Activated CD8-positive, alpha-beta memory T cell treated with anti-CD3 and anti-CD28 coated beads, Interleukin-2, amount 10 ng/mL, durations not matched to agents 7 days and 5 days (primary cell): ENCODE measurements around the gene DIS3L. TPM values are rescaled to one million over a fixed set of nuclear protein-coding genes. Genes with fewer than 3 reads are reported as not detected.
"Not testable (repeated sequence)": the region's sequence is repeated elsewhere in the genome, so short reads cannot be mapped to it uniquely, and the experiment has no call there.

Source experiments
- ATAC-seq: fragments of 150-1000 bp; cut with Tn5 transposase; one replicate; pipeline ENCODE4 v1.10.0; 2021; ENCODE audit warnings: moderate library complexity
- CTCF ChIA-PET: fragments of 350-600 bp; sonication (Branson Sonifier 250); formaldehyde crosslinking; loops from one replicate; lab custom pipeline; 2021; ENCODE audit warnings: antibody characterized with exemption; lab: Charles Lee
- DNase-seq: peaks from one replicate; pipeline ENCODE4 v3.0.0-alpha.2; 2020
- H3K27ac Mint-ChIP-seq: one replicate; pipeline ENCODE4 v1.8.0; 2021; ENCODE audit warnings: mild to moderate bottlenecking, mixed read lengths
- H3K27me3 Mint-ChIP-seq: one replicate; pipeline ENCODE4 v1.8.0; 2021; ENCODE audit warnings: mixed read lengths
- H3K36me3 Mint-ChIP-seq: one replicate; pipeline ENCODE4 v1.8.0; 2021; ENCODE audit warnings: mild to moderate bottlenecking, mixed read lengths
- H3K4me1 Mint-ChIP-seq: one replicate; pipeline ENCODE4 v1.8.0; 2021; ENCODE audit warnings: mixed read lengths
- H3K4me3 Mint-ChIP-seq: one replicate; pipeline ENCODE4 v1.8.0; 2021; ENCODE audit warnings: mild to moderate bottlenecking, moderate library complexity, mixed read lengths
- H3K9me3 Mint-ChIP-seq: one replicate; pipeline ENCODE4 v1.8.0; 2022; ENCODE audit warnings: low read depth, mixed read lengths
- total RNA-seq, 2 experiments: library from RNA; stranded (reverse); gene quantifications; one replicate each; pipeline ENCODE4 v1.2.3, GENCODE V29; 2021

DIS3L gene
- total RNA-seq, 2 experiments from 2014 or later = 20.7 to 22.9 TPM

DNA sequence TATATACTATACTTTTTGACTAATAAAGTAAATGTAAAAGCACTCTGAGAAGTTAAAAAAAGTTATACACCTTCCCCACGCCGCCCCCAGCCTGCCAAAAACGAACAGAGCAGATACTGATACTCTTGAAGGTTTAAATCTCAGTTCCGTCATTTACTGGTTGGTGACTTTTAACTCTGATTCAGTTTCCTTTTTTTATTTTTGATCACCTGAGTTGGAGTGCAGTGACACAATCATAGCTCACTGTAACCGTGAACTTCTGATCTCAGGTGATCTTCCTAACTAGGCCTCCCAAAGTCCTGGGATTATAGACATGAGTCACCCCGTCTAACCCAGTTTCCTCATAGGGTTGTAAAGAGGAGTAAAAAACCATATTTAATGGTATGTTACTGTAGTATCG lies 66.4 kb downstream of the DIS3L start:
- DNase-seq = no peak
- Mint-ChIP-seq H3K4me1 (peaks cover 12% of the 10 kb centered on the region), H3K36me3 (peaks cover 10% of the 10 kb centered on the region), H3K27ac (no peak overlapping the region), H3K9me3 (no peaks in the 10 kb centered on the region), H3K4me3 (no peak overlapping the region), H3K27me3 (no peaks in the 10 kb centered on the region)
- CTCF ChIA-PET = no interaction called here
- ATAC-seq = no peak

DNA sequence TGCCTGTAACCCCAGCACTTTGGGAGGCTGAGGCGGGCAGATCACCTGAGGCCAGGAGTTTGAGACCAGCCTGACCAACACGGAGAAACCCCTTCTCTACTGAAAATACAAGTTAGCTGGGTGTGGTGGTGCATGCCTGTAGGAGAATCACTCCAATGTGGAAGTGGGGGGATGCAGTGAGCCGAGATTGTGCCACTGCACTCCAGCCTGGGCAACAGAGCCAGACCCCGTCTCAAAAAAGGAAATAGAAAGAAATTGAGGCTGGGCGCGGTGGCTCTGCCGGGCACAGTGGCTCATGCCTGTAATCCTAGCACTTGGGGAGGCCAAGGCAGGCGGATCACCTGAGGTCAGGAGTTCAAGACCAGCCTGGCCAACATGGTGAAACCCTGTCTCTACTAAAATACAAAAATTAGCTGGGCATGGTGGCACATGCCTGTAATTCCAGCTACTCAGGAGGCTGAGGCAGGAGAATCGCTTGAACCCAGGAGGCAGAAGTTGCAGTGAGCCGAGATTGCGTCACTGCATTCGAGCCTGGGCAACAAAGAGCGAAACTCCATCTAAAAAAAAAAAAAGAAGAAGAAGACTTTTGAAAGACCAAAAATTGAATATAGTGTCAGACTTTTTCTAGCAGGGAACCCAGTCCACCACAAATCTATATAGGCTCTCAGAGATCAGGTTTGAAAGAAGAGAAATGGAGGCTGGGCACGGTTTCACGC lies 68.5 kb downstream of the DIS3L start:
- H3K4me3 Mint-ChIP-seq, DNase-seq, H3K27ac Mint-ChIP-seq, H3K36me3 Mint-ChIP-seq, H3K27me3 Mint-ChIP-seq, CTCF ChIA-PET, H3K4me1 Mint-ChIP-seq, ATAC-seq, H3K9me3 Mint-ChIP-seq: not testable (repeated sequence)

DNA sequence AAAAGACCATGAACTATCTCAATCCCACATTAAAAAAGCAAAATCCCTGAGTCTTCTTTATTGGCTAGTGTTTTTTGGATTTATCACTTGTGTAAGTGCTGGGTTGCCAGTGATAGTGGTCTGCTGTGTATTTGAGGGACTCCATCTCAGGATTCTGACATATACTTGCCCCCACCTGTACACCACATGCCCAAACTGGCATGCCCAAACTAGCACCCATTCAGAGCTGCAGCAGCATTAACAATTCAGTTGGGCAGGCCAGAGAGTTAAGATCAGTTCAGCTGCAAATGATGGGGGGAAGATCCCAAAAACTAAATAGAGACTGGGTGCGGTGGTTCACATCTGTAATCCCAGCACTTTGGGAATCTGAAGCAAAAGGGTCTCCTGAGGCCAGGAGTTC lies 69.4 kb downstream of the DIS3L start:
- H3K36me3 Mint-ChIP-seq = no peaks in the 10 kb centered on the region
- no peak overlapping the region for H3K27ac Mint-ChIP-seq
- H3K27me3 Mint-ChIP-seq = no peaks in the 10 kb centered on the region
- no peak overlapping the region for H3K4me3 Mint-ChIP-seq
- H3K4me1 Mint-ChIP-seq = no peaks in the 10 kb centered on the region
- CTCF ChIA-PET = no interaction called here
- no peak for ATAC-seq
- no peaks in the 10 kb centered on the region for H3K9me3 Mint-ChIP-seq
- DNase-seq = no peak

DNA sequence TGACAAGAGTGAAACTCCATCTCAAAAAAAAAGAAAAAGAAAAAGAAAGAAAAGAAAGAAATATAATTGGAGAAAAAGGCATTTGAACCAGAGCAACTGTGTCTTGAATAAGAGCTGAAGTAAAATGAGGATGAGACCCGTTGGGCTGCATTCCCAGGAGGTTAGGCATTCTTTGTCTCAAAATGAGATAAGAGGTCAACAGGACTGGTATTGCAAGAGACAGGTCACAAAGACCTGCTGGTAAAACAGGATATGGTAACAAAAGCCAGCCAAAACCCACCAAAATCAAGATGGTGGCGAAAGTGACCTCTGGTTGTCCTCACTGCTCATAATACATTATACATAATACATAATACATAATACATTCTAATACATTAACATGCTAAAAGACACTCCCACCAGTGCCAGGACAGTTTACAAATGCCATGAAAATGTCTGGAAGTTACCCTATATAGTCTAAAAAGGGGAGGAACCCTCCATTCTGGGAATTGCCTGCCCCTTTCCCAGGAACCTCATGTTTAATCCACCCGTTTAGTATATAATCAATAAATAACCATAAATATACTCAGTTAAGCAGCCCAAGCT lies 71.7 kb downstream of the DIS3L start:
- no peak for DNase-seq
- ATAC-seq = no peak
- Mint-ChIP-seq H3K4me1 (peaks cover 7% of the 10 kb centered on the region), H3K36me3 (no peaks in the 10 kb centered on the region), H3K27ac (no peak overlapping the region), H3K4me3 (no peak overlapping the region), H3K9me3 (no peaks in the 10 kb centered on the region), H3K27me3 (no peaks in the 10 kb centered on the region)
- CTCF ChIA-PET = no interaction called here

DNA sequence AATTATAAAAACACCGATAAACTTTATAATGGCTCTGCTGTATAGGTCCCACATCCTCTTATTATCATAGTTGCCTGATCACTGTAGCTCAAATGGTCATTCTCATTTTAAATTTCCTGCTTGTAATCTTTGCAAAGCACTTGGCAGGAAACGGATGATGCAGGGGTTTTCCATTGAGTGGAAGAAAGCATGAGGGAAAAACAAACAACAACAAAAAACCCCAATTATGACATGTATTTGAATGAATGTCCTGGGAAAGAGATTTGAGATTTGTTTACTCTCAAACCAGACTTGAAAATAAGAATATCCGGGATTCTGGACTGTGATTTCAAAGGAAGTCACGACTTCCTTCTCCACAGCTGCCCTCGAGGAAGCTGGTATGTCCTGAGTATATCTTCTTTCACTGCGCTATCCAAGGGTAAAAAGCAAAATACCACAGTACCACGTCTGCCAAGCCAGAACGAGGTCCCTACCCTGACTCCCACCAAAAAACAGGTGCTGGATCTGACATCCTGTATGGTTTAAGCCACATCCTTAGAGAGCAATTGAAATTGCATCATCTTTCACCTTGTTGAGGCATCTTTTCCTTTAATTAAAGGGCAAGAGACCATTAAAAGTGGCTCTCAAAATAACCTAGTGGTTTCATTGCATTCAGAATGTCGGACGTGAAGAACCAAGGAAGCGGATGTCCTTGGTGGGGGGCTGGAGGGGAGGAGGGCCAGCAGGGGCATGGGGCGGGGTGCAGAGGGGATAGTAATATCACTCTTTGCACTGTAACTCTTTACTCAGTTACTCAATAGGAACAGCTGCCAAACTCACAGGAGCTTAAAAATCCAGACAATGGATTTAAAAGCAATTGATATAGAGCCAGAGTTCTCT lies 76.6 kb downstream of the DIS3L start:
- Mint-ChIP-seq H3K36me3 (peaks cover 5% of the 10 kb centered on the region), H3K27ac (peak overlapping the region; percentile 83), H3K27me3 (no peaks in the 10 kb centered on the region), H3K4me3 (peak overlapping the region; percentile 53), H3K4me1 (peaks cover 19% of the 10 kb centered on the region), H3K9me3 (peaks cover 2% of the 10 kb centered on the region)
- CTCF ChIA-PET = interaction anchor here (0.9 to 2.0 kb wide), 4 partner anchors 13 to 128 kb away, joined by 3 to 15 read pairs (median 10); partner anchors contain the start of genes MAP2K1 and SNAPC5
- peak; percentile 83 for ATAC-seq
- peak; percentile 66 for DNase-seq

DNA sequence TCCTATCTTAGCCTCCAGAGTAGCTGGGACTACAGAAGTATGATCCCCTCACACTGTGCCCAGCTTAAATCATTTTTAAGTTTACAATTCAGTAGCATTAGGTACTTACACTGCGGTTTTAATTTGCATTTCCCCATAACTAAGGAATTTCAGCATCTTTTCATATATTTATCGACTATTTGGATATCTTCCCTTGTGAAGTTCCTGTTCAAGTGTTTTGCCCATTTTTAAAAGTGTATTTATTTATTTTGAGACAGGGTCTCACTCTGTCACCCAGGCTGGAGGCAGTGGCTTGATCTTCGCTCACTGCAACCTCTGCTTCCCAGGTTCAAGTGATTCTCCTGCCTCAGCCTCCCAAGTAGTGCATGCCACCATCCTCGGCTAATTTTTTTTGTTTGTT lies 80.8 kb downstream of the DIS3L start:
- no peak overlapping the region for H3K27ac Mint-ChIP-seq
- peaks cover 2% of the 10 kb centered on the region for H3K9me3 Mint-ChIP-seq
- H3K36me3 Mint-ChIP-seq = peaks cover 5% of the 10 kb centered on the region
- H3K4me1 Mint-ChIP-seq = peaks cover 20% of the 10 kb centered on the region
- no peak for DNase-seq
- CTCF ChIA-PET = interaction anchor here (1.3 kb wide), 1 partner anchor 12 kb away, joined by 4 read pairs; no protein-coding TSS in a partner anchor
- ATAC-seq = no peak
- H3K27me3 Mint-ChIP-seq = no peaks in the 10 kb centered on the region
- H3K4me3 Mint-ChIP-seq = no peak overlapping the region

DNA sequence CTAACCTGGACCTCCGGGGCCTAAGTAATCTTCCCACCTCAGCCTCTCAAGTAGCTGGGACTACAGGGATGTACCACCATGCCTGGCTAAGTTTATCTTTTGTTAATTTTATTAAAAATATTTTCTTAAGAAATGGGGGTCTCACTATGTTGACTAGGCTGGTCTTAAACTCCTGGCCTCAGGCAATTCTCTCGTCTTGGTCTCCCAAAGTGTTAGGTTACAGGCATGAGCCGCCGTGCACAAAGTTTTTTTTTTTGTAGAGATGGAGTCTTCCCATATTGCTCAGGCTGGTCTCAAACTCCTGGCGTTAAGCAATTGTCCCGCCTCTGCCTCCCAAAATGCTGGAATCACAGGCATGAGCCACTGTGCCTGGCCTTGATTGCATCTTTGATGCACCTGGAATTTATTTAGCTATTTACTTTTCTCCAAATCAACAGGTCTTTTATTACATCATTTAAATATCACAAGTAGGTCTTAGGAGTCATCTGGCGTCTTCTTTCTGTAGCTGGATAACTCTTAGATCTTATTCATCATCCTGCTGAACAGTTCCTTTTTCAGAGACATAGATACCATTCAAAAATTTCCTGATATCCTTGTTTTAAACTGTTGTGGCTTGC lies 85.6 kb downstream of the DIS3L start:
- Mint-ChIP-seq H3K27ac (no peak overlapping the region), H3K4me1 (peaks cover 3% of the 10 kb centered on the region), H3K36me3 (peaks cover 11% of the 10 kb centered on the region), H3K4me3 (no peak overlapping the region), H3K9me3 (peaks cover 2% of the 10 kb centered on the region), H3K27me3 (no peaks in the 10 kb centered on the region)
- DNase-seq (no peak), ATAC-seq (no peak)
- CTCF ChIA-PET = interaction anchor here (1.1 to 1.2 kb wide), 2 partner anchors 7 to 119 kb away, joined by 3 read pairs; partner anchors contain the start of gene SNAPC5

DNA sequence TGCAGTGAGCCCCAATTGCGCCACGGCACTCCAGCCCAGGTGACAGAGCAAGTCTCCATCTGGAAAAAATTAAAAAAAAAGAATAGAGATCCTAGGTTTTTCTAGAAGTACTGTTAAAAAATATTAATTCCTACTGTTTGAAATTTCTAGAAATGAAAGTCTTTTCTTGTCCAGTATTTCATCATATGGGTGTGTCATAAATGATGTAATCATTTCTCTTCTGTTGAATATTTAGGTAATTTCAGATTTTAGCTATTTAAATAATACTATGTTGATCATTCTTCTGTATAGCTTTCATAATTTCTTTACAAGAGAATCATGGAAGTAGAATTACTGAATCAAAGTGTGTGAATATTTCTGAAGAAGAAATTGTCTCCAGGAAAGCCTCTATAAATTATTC lies 88.0 kb downstream of the DIS3L start:
- CTCF ChIA-PET, H3K4me3 Mint-ChIP-seq, DNase-seq, H3K27me3 Mint-ChIP-seq, H3K36me3 Mint-ChIP-seq, H3K27ac Mint-ChIP-seq, ATAC-seq, H3K9me3 Mint-ChIP-seq: not testable (repeated sequence)
- H3K4me1 Mint-ChIP-seq = peaks cover 15% of the 10 kb centered on the region

Other genes starting within 250 kb of the DIS3L start
- not detected for gene MEGF11, start 39.8 kb upstream of the DIS3L start, total RNA-seq
- gene TIPIN, start 63.1 kb downstream of the DIS3L start, total RNA-seq = 10 to 100 TPM; 34.3 to 40.2 TPM
- gene MAP2K1, start 93.3 kb downstream of the DIS3L start, total RNA-seq = 10 to 100 TPM; 83.3 to 83.5 TPM
- gene SNAPC5, start 204.2 kb downstream of the DIS3L start, total RNA-seq = 10 to 100 TPM; 29.3 to 30.0 TPM
- gene RPL4, start 211.3 kb downstream of the DIS3L start, total RNA-seq = 1,000 to 10,000 TPM; 2,060 to 2,722 TPM
- 10 to 100 TPM; 35.6 to 44.6 TPM for gene ZWILCH, start 211.8 kb downstream of the DIS3L start, total RNA-seq